Tibial artery (tissue), 4 donors: Measurements from ENCODE around the gene RETREG1.

Source experiments
- DNase-seq, 2 donors: peaks; one replicate each; pipeline ENCODE4 v3.0.0-alpha.2; 2019
- H3K27ac ChIP-seq, 2 donors: fragments of 200-600 bp; sonication (generic) in 1 of 2; 1 replicate in 1 of 2; 2 replicates in 1 of 2; pipeline ENCODE4 v1.5.1; 2018 to 2019; ENCODE audit warnings: mild to moderate bottlenecking in 1 of 2
- H3K27me3 ChIP-seq, 2 donors: fragments of 200-600 bp; sonication (generic) in 1 of 2; one replicate each; pipeline versions ENCODE4 v1.5.1 to v1.6.0; 2016 to 2019
- H3K36me3 ChIP-seq, 3 donors: fragments of 200-600 bp; sonication (generic) in 2 of 3; one replicate each; pipeline ENCODE4 v1.5.1; 2016 to 2019; ENCODE audit warnings: mild to moderate bottlenecking in 2 of 3
- H3K4me1 ChIP-seq, 4 donors: fragments of 200-600 bp; sonication (generic) in 2 of 4; 1 replicate in 3 of 4; 2 replicates in 1 of 4; pipeline ENCODE4 v1.5.1; 2016 to 2019
- H3K4me3 ChIP-seq, 2 donors: fragments of 200-600 bp; sonication (generic) in 1 of 2; 1 replicate in 1 of 2; 2 replicates in 1 of 2; pipeline ENCODE4 v1.5.1; 2018 to 2019; ENCODE audit warnings: mild to moderate bottlenecking in 2 of 2
- H3K9me3 ChIP-seq, 3 donors: fragments of 200-600 bp; sonication (generic) in 1 of 3; one replicate each; pipeline ENCODE4 v1.5.1; 2016 to 2019
- intact Hi-C: fragments of 100-400 bp; cut with DNase I; formaldehyde crosslinking; loops from one replicate; pipeline ENCODE4 v1.15.0; 2023; ENCODE audit warnings: low total_unique reads
- TF ChIP-seq, protein P1 (sequence below), 2 experiments: fragments of 200-600 bp in 1 of 2; fragments of 450-650 bp in 1 of 2; IDR thresholded peaks; one replicate each; pipeline ENCODE4 v1.5.1; 2017 to 2019; ENCODE audit warnings: antibody characterized with exemption in 2 of 2, mild to moderate bottlenecking in 1 of 2, moderate library complexity in 1 of 2

RETREG1 gene

DNA sequence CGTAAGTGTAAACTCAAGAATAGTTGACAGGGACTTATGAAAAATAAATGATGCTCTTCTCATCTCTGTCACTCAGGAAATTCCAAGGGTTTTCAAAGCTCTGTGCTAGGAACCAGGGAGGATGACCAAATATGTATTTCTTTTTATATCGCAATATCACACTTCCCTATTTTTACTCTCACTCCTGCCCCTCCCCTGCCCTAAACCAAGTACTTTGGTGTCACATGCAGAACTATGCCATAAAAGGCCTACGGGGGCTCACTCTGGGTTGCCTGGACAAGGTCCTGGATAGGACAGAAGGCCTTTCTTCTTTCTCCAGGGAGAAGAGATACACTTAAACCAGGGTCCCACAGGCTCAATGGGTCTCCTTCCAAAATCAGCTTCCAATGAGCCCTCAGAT is 8.3 kb upstream of the RETREG1 start:
- TF ChIP-seq, protein P1, sequence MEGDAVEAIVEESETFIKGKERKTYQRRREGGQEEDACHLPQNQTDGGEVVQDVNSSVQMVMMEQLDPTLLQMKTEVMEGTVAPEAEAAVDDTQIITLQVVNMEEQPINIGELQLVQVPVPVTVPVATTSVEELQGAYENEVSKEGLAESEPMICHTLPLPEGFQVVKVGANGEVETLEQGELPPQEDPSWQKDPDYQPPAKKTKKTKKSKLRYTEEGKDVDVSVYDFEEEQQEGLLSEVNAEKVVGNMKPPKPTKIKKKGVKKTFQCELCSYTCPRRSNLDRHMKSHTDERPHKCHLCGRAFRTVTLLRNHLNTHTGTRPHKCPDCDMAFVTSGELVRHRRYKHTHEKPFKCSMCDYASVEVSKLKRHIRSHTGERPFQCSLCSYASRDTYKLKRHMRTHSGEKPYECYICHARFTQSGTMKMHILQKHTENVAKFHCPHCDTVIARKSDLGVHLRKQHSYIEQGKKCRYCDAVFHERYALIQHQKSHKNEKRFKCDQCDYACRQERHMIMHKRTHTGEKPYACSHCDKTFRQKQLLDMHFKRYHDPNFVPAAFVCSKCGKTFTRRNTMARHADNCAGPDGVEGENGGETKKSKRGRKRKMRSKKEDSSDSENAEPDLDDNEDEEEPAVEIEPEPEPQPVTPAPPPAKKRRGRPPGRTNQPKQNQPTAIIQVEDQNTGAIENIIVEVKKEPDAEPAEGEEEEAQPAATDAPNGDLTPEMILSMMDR (IDR thresholded peaks at IDR 0.05), result no peak
- intact Hi-C loops, result no loop called here
- Histone ChIP-seq H3K9me3 (no peaks in the 10 kb centered on the region), H3K27ac (no peak overlapping the region), H3K27me3 (peaks cover 0 to 8% of the 10 kb centered on the region in 2 donors), H3K4me3 (no peak overlapping the region), H3K36me3 (no peaks in the 10 kb centered on the region), H3K4me1 (no peaks in the 10 kb centered on the region)
- no peak for DNase-seq

DNA sequence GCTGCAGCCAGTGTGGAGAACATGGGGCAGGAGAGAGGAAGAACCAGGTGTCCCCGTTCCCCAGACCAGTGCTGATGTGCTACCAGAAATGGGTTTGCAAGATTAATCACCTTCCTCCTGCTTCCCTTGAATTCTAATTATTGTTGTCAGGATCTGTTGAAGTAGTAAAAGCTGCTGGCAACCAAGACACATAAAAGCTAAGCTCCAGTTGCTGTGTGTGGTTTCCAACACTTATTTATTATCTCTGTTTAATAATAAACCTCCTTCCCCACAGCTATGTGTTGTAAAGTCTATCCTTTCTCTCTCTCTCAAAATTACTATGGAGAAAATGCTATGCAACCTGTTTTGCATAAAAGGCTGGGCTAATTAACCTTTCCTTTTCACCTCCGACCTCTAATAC is 2.3 kb upstream of the RETREG1 start:
- no peaks in the 10 kb centered on the region for H3K36me3 ChIP-seq
- no peak for DNase-seq
- no peak overlapping the region for H3K4me3 ChIP-seq
- intact Hi-C loops, result loop anchor here (5.0 kb wide), 1 partner anchor 1618 kb away; no protein-coding TSS in a partner anchor
- TF ChIP-seq, protein P1 (IDR thresholded peaks at IDR 0.05), result no peak
- no peaks in the 10 kb centered on the region for H3K9me3 ChIP-seq
- peaks cover 0 to 2% of the 10 kb centered on the region in 2 donors for H3K27me3 ChIP-seq
- no peak overlapping the region for H3K27ac ChIP-seq
- H3K4me1 ChIP-seq, result peaks cover 4 to 14% (median 10%) of the 10 kb centered on the region in 4 donors

DNA sequence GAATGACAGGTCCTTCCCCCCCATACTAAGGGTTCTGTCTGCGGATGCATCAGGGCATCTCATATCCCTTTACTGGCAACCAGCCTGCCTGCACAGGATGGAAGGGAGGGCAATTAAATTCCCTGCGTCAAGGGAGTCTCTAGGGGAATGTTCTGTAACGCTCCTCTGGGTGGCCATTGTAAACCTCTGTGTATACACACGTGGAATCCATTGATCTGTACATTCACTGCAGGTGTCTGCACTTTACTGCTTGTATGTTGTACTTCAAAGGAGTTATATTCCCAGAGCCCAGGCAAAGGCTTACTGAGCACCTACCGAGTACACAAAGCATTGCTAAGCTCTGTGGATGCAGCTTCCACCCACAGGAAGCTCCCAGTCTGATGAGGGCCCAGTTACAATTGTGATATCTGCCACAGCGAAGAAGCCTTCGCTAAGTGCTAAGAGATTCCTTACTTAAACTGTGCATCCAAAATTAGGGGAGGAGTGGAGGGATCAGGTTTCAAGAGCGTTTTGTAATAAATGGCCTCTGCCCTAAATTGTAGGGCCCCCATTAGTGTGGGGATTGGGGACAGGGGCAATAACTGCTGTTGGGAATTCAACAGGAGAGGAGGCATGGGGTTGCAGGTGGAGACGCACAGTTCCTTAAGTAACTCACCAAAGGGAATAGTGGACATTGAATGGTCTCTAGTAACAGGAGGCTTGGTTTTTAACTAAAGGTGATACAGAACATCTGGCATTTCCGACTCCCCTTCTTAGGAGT is 1.5 kb upstream of the RETREG1 start:
- Histone ChIP-seq H3K4me3 (no peak overlapping the region), H3K27ac (no peak overlapping the region), H3K36me3 (no peaks in the 10 kb centered on the region), H3K9me3 (no peaks in the 10 kb centered on the region), H3K4me1 (peaks cover 4 to 14% (median 10%) of the 10 kb centered on the region in 4 donors), H3K27me3 (peaks cover 0 to 2% of the 10 kb centered on the region in 2 donors)
- no peak for DNase-seq
- TF ChIP-seq, protein P1 (IDR thresholded peaks at IDR 0.05), result no peak
- intact Hi-C loops, result loop anchor here (5.0 kb wide), 1 partner anchor 1619 kb away; no protein-coding TSS in a partner anchor

DNA sequence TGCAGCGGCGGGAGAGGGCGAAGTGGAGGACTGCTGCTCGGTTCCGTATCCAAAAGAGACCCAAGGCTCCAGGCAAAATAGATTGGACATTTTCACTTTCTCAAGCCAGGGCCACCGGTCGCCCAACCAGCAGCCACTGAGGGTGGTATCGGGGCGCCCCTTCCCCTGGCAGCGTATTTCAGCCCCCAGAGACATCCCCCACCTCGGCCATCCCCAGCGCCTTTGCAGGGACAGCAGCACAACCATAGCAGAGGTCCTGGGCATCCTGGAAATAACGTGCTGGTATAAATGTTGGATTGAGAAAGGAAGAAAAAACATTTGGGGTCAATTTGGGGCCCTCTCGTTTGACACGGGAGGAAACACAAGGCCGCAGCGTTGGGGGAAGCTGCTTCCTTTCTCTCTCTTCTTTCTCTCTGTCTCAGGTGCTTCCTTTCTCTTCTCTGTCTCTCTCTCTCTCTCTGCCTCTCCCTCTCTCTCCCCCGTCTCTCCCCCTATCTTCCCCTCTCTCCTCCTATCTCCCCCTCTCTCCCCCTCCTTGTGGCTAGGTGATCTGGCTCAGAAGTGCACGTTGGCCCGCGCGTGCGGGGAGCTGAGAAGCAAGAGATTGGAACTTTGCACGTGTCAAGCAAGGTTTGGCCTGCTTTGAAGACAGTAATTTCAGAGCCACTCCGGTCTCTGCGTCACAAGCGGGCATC is 624 bp upstream of the RETREG1 start:
- Histone ChIP-seq H3K27ac (peak overlapping the region in 1 of 2 donors; percentile 13), H3K9me3 (no peaks in the 10 kb centered on the region), H3K4me3 (peak overlapping the region; percentile 53 to 66), H3K4me1 (peaks cover 4 to 14% (median 10%) of the 10 kb centered on the region in 4 donors), H3K27me3 (peaks cover 0 to 2% of the 10 kb centered on the region in 2 donors), H3K36me3 (no peaks in the 10 kb centered on the region)
- intact Hi-C loops, result loop anchor here (5.0 kb wide), 1 partner anchor 1620 kb away; no protein-coding TSS in a partner anchor
- DNase-seq, result no peak
- TF ChIP-seq, protein P1 (IDR thresholded peaks at IDR 0.05), result no peak

DNA sequence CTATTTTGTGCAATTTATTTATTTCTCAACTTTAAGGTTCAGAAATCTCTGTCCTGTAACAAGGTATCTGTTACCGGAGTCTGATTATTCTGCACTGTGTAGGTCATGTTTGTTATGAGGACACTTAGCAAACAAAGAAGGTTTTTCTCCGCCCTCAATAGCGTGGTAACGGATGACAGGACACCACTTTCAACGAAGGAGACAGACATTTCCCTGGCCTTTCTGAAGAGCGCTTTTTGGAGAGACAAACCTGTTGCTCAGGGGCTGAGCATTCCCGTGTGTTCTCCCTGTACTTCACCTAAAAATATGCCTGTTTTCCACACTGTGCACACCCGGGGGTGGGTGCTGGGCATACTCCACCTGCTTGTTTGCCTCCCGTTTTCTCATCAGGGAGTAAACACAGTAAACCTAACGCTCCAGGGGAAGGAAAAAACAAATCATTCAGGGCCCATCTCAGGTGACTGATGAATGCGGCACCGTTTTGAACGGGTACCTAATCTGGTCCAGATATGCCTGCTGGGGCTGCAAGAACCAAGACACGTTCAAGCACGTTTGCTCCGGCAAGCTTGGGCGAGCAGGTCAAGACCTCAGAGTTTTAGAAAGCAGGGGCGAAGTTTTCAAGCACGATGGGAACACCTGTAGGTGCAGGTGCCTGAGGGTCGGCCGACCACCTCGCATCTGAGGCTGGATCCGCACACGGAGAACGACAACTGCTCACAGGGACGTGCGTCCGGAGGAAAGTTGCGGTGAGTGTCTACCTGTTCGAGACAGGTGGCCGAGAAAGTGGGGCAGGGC is 859 bp downstream of the RETREG1 start:
- no peaks in the 10 kb centered on the region for H3K9me3 ChIP-seq
- peak overlapping the region; percentile 53 to 66 for H3K4me3 ChIP-seq
- H3K27me3 ChIP-seq, result peaks cover 0 to 2% of the 10 kb centered on the region in 2 donors
- TF ChIP-seq, protein P1 (IDR thresholded peaks at IDR 0.05), result no peak
- H3K4me1 ChIP-seq, result peaks cover 4 to 14% (median 10%) of the 10 kb centered on the region in 4 donors
- DNase-seq, result no peak
- H3K36me3 ChIP-seq, result no peaks in the 10 kb centered on the region
- peak overlapping the region in 1 of 2 donors; percentile 17 for H3K27ac ChIP-seq
- intact Hi-C loops, result loop anchor here (5.0 kb wide), 1 partner anchor 1621 kb away; no protein-coding TSS in a partner anchor
